GM15510 (cell line): ENCODE measurements around the gene CAMK1G.

Source experiments
- POLR2A ChIP-seq: IDR thresholded peaks from 3 replicates; pipeline ENCODE4 v1.6.1; 2011; ENCODE audit warnings: borderline replicate concordance; ENCODE audit not compliant: insufficient read length; ENCODE audit errors: extremely low read depth

The CAMK1G gene

DNA sequence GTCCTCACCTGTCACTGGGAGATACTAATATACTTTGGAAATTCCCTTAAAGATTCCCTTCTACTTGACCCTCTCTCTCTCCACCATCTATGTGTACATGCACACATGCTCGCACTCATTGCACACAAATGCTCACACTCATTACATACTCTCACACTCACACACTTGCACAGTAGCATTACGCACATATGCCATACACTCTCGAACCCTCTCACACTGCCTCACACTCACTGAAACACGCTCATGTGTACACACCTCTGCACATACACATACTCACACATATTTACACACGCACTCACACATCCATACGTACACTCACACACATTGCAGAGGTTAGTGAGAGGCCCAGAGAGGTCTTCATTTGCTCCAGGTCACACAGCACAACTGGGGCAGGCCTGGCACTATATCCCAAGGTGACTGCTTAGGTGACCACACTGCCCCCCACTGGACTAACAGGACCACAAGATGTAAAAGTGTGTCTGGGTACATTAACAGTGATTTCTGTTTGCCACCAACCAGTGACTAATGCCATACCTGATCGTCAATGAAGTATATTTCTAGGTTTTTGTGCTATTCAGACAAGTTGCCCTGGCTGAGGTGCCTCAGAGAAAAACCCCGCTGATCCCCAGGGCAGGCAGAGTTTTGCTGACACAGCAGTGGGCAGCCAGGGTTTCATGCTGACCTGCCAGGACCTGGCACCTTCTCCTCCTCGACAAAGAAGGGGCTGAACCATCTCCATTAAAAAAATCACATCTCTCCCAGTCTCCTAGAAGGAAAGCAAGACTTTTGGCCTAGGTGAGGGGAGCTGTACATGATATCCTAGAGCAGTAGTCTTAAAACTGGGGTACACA, 28.5 kb upstream of the CAMK1G start:
- no peak for TF ChIP-seq POLR2A

DNA sequence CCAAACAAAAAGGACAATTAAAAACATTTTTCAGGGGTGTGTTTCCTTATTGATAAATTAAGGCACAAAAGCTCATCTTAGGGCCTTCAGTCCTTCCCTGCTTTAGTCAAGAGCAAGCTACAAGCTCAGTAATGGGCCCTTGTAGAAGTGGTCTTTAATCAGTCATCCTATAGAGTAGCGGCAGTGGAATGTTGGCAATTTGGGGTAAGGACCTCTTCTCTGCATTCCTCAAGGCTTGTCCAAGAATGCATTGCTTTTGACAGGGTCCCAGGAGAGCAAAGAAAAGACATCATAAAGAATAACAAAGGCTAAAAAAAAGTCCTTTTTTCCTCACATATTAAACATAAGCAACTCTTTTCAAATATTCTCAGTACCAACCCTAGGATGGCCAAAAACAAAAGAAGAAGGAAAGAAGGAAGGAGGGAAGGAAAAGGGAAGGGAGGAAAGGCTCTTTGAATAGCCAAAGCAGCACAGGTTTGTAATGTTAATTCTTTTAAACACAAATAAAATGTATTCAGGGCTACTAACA, 27.3 kb upstream of the CAMK1G start:
- TF ChIP-seq POLR2A = no peak

DNA sequence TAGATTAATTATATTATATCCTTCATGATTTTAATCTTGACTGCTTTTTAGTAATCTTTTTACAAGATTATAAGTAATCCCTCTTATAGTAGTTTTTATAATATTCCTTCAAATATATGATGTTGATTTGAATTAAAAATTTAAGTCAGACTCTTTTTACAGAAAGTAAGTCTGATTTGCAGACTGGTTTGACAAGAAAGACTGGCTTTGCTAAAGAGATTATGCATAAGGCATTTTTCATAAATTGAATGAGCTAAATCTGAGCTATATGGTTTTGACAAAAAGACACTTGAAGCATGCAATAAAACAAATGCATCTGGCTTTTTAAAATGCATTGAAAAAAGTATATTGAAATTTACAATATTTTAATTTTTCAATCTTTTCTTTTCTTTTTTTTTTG, 26.3 kb upstream of the CAMK1G start:
- TF ChIP-seq POLR2A = no peak

DNA sequence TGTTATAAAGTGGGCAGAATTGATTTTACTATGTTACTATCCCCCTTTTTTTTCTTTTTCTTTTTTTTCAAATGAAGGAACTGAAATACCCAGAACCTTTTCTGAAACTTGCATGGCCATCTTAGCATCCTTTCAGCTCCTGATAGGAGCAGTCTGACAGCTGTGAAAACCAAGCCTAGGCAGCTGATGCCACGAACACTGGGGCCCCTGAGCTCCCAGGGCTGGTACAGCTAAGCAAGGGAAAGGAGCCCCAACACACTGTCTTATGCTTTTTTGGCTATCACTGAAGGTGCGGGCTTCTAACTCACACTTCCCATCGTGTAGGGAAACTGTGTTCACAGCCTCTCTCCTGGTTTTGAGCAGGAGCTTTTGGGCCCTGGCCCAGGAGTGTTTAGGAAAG, 23.0 kb upstream of the CAMK1G start:
- TF ChIP-seq POLR2A = no peak

DNA sequence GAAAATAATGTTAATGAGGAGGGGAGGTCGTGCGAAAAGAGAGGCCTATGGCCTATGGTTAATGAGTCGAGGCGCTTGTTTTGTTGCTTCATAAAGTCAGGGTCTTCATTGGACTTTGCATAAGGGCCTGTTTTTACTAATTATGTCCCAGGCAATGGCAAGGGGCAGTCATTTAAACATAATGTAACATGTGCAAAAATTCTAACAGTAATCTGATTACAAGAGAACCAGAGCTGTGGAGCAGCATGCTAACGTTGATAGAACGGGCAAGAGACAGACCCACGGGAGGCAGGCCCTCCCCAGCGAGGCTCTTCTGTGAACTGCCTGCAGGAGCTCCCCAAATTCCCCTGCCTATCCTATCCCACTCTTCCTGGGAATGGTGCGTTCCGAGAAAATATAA, 22.6 kb upstream of the CAMK1G start:
- no peak for TF ChIP-seq POLR2A

DNA sequence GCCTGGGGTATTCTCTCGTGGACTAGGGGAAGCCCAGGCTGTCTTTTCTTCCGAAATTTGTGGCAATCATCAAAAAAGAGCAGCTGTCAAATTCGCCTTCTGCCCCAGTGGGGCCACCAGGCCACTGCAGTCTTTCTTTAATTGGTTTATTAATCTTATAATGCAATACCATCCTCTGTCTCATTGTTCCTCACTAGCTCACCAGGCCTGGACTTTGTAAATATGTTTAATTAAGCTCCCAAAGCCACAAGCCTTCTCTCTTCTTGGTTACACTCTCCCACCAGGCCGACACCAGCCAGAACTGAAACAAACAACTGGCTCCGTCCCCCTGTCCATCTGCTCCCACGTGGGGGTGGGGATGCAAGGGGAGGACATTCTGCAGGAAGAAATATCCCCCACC, 22.0 kb upstream of the CAMK1G start:
- TF ChIP-seq POLR2A = no peak

DNA sequence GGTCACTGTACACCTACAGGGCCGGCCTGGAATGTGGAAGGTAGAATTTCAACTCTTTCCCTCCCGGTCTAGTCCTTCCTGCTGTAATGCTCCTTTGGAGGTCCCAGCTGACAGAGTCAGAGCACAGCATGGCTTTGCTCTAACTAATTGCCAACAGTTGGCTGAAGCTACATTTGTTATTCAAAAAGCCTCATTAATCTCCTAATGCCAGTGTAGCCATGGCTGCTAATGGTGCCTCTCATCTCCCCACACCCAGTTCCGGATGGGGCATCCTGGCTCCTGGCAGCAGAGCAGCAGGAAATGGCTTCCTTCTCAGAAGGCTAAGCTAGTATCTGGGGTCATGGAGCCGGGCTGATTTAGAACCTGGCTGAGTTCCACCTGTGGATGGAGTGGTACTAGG, 18.7 kb upstream of the CAMK1G start:
- TF ChIP-seq POLR2A = no peak

DNA sequence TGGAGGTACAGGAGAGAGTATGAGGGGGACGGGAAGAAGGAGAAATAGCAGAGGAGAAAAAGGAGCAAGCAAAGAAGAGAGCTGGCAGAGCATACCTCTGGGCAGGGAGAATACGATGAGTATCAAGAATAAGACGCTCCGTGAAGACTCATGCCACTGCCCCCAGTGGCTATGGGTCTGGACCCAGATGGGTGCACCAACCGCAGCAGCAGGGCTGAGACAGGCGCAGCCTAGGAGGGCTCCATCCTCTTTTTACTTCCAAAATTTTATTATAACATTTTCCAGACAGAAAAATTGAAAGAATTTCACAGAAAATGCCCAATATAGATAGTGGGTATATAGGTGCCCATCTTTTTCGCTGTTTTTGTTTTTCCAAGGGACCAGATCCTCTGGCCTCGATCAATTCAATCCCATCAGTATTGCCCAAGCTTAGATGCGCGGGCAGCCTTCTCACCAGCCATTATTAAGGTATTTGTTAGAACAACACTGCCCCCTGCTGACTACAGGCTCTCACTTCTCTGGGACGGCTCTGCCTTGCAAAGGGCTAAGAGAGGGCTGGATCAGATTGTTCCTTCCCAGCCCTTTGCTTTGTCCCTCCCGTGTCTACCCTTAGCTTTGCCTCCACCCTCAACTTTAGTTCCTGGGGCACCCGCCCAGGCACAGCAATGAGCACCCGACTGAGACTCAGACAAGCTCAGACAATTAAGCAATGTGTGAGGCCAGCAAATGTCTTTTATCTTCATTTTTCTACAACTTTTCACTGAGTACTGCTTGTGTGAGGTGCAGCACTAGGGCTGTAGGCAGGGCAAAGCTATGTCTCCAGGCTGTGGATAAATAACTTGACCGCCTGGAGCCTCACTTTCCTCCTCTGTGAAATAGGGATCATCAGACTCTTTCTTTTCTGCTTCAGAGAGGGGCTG, 17.5 kb upstream of the CAMK1G start:
- no peak for TF ChIP-seq POLR2A

DNA sequence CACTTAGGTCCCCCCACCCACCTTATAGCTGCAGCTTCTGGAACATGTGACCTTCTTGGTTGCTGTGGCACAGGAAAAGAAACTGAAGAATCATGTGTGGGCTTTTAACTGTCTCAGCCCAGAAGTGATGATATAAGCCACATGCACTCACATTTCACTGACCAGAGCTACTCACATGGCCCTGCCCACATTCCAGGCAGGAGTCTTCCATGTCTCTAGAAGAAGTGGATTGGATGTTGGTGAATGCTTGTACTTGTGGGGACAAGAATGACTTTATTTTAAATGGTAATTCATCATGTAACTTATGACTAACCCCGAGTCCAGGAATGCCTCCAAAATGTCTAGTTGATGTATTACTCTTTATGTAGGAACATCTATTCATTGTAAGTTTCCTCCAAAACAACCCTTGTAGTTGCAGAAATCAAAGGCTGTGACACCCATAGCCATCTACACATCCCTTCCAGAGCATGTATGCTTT, 15.8 kb upstream of the CAMK1G start:
- TF ChIP-seq POLR2A = no peak

DNA sequence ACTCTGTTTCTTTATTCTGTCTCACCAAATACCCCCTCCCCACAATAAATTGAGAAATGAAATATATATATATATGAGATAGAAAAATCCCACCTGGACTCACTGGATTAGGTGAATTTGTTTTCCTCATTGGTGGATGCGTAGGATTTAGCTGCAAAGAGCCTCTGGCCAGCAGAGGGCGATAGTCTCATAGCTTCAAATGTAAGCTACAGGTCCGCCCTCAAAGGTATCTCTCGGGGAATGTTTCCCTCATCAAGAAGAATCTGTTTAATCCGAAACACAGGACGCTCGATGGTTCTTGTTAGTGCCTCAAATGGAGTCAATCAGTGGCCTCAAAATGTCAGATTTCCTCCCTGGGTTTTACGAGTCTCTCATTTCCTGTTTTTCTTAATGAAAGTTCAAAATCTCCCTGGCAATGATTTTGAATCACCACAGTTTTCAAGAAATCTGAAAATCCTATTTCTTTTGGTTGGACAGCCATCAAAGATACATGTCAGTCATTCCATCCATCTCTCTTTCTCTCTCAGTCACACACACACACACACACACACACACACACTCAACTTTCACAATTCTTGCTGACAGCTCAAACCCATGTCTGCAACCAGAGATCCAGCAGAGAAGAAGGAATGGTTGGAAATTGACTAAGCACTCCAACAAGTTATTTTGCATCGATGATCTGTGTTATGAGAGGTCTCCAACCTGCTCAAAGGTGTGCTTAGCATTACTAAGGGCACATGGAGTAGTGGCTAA, 13.9 kb upstream of the CAMK1G start:
- TF ChIP-seq POLR2A = no peak

DNA sequence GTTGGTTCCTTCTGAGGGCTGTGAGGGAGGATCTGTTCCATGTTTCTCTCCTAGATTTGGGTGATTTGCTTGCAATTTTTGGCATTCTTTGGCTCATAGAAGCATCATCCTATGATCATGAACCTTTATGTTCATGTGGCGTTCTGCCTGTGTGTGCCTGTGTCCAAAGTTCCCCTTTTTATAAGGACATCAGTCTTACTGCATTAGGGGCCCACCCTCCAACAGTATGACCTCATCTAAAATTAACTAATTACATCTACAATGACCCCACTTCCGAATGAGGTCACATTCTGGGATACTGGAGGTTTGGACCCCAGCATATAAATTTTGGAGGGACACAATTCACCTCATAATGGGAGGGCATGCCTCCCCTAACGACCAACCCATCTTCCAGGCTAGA, 12.8 kb upstream of the CAMK1G start:
- TF ChIP-seq POLR2A = no peak

DNA sequence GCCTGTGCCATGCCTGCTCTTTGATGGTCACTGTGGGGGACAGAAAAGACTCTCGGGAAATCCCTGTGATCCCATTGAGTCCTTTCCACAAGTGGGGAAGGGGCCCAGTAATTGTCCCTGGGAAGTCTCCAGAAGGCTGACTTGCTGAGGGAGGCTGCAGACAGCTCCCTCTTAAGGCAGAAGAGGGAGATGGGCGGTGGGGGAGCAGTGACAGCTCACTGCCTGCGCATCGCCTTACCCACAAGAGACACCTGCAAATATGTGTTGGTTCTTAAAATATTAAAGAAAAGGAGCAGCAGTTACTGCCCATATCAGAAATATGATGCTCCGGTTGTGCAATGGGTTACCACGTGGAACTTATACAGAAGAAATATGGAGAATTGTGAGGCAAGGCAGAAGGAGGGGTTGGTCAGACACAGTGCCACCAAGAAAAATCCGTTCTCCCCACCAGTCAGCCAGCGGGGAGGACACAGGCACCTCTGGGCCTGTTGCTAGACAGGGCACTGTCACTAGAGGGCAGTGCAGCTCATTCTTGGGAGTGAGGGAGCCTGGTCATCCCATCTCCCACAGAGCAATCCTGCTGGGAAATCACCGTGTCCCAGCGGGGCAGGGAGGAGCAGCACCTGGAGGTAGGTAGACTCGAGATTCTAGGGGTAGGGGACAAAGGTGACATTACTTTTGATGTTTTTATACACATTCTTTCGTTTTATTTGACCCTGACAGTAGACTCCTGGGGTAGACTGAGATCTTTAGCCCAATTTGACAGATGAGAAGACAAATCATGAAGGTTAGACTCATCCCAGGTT, 6.9 kb upstream of the CAMK1G start:
- TF ChIP-seq POLR2A = no peak

DNA sequence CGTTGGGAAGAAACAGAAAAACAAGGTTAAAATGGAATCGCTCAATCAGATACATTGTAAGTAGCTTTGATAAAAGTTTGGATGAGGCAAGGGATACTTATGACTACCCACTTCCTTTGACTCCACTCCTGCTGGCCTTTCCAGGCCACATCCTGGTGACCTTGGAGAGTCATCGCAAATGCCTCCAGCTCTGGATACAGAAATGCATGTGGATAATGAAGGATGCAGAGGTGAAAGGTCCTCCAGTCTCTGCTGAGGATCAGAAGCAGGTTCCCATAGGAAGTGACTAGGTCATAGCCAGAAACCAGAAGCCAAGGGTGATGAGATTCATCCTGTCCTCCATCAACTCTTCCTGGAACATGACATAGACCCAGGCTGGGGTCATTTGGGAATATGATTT, 6.2 kb upstream of the CAMK1G start:
- TF ChIP-seq POLR2A = no peak

DNA sequence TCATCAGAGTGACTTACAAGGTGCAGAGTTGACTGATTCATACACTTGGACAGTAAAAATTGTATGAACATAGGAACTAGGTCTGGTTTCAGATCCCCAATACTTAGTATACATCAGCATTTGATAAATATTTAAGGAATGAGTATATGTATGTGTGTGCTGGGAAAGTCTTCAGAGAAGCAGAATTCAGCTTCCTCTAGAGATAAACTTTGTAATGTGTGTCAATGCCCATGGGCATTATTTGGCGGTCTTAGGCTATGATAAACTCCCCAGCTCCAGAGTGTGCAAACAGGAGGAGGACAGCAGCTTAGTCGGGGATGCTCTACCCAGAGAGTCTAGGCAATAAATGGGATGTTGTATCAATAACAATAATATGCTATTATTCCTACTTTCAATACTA, 2.9 kb upstream of the CAMK1G start:
- no peak for TF ChIP-seq POLR2A
